ENCODE measurements around the gene AARS2.

Gene AARS2

DNA sequence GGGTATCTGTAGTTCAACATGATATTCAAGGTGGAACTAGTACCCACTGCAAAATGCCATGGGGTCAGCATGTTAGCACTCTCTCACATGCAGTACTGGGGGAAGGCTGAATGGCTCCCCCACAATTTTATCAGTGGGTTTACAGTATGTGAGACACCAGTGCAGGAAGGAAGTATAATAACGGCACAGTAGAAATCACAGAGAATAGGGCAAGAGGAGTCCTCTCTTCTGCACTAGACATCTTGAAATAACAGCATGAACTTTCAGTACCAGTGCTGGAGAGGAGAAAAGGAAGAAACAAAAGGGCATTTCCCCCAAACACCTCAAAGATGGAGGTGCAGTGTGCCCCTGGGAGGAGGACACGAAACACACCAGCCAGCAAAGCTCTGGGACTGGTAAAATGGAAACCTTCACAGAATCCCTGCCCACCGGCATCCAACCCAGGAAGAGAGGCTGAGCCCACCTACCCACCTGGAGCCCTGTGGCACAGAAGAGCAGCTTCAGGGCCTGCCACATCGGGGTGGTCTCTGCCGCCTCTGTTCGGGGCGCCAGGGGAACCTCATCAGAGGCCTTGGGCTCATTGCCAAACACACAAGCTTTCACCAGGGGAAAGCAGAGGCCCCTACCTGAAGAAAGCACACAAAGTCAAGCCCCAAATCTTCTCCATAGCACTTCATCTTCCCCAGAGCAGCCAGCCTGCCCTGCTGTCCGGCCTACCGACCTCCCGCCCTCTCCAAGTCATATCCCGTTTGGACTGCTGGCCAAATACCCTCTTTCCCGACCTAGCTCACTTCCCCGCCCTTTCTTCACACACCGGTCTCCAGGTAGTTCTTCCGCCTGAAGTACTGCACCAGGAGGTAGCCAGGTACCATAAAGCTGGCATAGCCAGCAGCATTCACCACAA lies 57.0 kb downstream of the AARS2 start:
- TF ChIP-seq, protein P1, sequence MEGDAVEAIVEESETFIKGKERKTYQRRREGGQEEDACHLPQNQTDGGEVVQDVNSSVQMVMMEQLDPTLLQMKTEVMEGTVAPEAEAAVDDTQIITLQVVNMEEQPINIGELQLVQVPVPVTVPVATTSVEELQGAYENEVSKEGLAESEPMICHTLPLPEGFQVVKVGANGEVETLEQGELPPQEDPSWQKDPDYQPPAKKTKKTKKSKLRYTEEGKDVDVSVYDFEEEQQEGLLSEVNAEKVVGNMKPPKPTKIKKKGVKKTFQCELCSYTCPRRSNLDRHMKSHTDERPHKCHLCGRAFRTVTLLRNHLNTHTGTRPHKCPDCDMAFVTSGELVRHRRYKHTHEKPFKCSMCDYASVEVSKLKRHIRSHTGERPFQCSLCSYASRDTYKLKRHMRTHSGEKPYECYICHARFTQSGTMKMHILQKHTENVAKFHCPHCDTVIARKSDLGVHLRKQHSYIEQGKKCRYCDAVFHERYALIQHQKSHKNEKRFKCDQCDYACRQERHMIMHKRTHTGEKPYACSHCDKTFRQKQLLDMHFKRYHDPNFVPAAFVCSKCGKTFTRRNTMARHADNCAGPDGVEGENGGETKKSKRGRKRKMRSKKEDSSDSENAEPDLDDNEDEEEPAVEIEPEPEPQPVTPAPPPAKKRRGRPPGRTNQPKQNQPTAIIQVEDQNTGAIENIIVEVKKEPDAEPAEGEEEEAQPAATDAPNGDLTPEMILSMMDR (IDR thresholded peaks at IDR 0.05; ENCODE audit: control insufficient read depth, insufficient read depth, low read depth, low read length, missing control alignments), result no peak
- DNase-seq (ENCODE audit: low read depth), result no peak
- H3K4me3 ChIP-seq (ENCODE audit: control insufficient read depth, low read depth, low read length), result peak overlapping the region; percentile 89

DNA sequence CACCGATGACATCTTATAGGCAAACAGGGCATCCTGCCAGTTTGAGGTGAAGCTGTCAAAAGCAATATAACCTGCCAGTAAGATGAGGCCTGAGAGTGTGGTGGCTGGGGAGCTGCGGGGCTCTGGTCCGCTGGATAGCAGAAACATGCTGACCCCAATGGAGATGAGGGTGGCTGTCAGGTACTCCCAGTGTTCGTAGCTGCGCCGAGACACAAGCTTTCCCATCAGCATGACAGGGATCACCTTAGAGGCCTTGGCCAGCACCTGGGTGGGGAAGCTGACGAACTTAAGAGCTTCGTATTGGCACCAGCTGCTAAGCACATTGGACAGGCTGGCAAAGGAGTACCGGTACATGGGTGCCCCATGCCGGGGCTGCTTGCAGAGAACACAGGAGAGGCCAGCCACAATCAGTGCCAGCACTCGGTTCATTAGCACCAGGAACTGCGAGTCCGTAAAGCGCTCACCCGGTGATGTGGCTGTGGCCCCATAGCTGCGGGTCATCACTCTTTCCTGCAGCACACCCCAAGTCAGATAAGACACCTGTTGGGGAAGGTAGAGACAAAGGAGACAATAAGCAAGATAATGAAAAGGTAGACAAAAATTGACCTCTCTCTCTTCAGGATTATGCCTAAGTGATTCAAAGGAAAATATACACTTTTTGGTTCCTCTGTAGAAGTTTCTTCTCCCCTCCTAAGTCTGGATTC lies 57.9 kb downstream of the AARS2 start:
- TF ChIP-seq, protein P1 (IDR thresholded peaks at IDR 0.05; ENCODE audit: control insufficient read depth, insufficient read depth, low read depth, low read length, missing control alignments), result no peak
- H3K4me3 ChIP-seq (ENCODE audit: control insufficient read depth, low read depth, low read length), result no peak overlapping the region
- no peak for DNase-seq (ENCODE audit: low read depth)

DNA sequence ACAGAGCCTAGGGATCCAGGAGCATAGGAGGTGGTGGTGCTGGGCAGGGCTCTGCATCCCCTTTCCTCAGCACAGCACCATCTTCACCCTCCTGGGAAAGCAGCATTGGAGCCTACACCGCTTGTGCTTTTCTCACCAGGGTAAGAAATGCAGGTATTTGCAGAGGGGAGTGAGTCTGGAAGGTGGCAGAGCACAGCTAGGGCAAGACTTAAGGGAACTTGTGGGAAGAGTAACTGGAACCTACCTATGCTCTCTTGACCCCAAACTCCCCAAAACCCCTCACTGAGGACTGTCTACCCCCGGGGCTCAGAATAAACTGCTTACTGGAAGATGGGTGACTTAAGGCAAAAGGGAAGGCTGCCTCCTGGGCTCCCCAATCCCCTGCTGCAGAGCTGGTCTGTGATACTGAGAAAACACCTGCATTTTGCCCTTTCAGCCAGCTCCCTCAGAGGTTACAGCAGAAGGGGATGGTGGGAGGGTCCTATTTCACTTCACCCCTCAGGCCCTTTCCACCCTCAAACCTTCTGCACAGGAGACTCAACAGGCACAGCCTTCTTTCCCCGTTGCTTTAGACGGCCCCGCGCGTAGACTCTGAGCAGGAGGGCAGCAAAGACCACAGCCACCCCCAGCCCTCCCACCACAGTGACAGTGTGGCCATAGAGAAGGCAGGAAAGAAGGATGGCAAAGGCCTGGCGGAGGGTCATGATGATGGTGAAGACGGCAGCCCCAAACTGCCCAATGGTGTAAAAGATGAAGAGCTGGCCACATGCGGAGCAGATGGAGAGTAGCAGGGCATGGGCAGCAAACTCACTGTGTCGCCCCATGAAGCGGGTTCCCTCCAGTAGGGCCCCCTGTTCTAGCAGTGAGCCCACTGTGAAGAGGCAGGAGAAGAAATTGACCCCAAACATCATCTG lies 58.7 kb downstream of the AARS2 start:
- no peak for DNase-seq (ENCODE audit: low read depth)
- no peak overlapping the region for H3K4me3 ChIP-seq (ENCODE audit: control insufficient read depth, low read depth, low read length)
- TF ChIP-seq, protein P1 (IDR thresholded peaks at IDR 0.05; ENCODE audit: control insufficient read depth, insufficient read depth, low read depth, low read length, missing control alignments), result no peak

DNA sequence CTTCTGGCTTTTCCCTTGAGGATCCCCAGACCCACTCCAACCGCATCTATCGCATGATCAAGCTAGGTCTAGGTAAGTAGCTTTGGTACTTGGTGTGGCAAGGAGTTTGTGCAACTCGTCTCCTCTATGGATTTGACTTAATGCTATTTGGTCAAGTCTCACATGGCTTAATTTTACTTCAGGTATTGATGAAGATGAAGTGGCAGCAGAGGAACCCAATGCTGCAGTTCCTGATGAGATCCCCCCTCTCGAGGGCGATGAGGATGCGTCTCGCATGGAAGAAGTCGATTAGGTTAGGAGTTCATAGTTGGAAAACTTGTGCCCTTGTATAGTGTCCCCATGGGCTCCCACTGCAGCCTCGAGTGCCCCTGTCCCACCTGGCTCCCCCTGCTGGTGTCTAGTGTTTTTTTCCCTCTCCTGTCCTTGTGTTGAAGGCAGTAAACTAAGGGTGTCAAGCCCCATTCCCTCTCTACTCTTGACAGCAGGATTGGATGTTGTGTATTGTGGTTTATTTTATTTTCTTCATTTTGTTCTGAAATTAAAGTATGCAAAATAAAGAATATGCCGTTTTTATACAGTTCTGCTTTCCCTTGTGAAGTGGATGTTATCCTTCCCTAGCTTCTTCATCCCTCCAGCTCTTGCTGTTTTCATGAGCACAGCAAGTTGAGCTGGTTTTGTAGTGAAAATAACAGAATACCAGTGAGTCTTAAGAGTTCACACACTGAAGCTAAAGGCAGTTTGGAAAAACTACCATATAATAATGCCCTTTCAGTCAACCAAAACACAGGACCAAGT lies 59.6 kb downstream of the AARS2 start:
- no peak for DNase-seq (ENCODE audit: low read depth)
- no peak overlapping the region for H3K4me3 ChIP-seq (ENCODE audit: control insufficient read depth, low read depth, low read length)
- TF ChIP-seq, protein P1 (IDR thresholded peaks at IDR 0.05; ENCODE audit: control insufficient read depth, insufficient read depth, low read depth, low read length, missing control alignments), result peak; percentile 53

DNA sequence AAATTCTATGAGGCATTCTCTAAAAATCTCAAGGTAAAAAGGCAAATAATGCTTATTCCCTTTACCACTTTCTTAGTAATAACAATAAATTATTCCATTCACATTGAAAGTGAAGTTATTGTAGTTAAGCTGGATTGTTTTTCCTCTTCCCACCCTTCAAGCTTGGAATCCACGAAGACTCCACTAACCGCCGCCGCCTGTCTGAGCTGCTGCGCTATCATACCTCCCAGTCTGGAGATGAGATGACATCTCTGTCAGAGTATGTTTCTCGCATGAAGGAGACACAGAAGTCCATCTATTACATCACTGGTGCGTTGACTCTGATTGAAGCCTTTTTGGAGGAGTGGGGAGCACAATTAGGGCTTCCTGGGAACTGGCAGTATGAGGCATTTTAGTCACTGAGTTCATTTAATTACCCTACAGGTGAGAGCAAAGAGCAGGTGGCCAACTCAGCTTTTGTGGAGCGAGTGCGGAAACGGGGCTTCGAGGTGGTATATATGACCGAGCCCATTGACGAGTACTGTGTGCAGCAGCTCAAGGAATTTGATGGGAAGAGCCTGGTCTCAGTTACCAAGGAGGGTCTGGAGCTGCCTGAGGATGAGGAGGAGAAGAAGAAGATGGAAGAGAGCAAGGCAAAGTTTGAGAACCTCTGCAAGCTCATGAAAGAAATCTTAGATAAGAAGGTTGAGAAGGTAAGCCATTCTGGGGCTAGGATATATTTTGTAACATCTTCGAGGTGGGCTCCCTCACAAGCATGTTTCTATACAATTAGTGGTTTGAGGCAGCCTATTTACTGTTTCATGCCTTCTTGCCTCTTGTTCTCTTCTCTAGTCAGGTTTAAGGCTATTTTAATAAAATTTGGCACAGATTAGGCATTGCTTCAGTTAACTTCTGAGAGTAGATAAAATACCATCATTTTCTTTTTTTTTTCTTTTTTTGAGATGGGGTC lies 61.3 kb downstream of the AARS2 start:
- no peak overlapping the region for H3K4me3 ChIP-seq (ENCODE audit: control insufficient read depth, low read depth, low read length)
- DNase-seq (ENCODE audit: low read depth), result no peak
- TF ChIP-seq, protein P1 (IDR thresholded peaks at IDR 0.05; ENCODE audit: control insufficient read depth, insufficient read depth, low read depth, low read length, missing control alignments), result no peak

Measured in AG09309 (cell line).